SK-N-SH treated with all-trans-retinoic acid at 6 μM for 48 hours (cell line): ENCODE results near the gene CCDC187.

Source experiments
- ESRRG ChIP-seq: fragments of 250-450 bp; sonication (Bioruptor Pico); IDR thresholded peaks from 2 replicates; pipeline ENCODE4 v1.6.1; 2021; ENCODE audit warnings: mild to moderate bottlenecking
- PATZ1 ChIP-seq: fragments of 250-450 bp; sonication (Bioruptor Pico); IDR thresholded peaks from 2 replicates; pipeline ENCODE4 v1.8.0; 2020; ENCODE audit warnings: mild to moderate bottlenecking, moderate library complexity, borderline replicate concordance
- TOX ChIP-seq: fragments of 250-450 bp; sonication (Bioruptor Pico); IDR thresholded peaks from 2 replicates; pipeline ENCODE4 v1.8.0; 2021; ENCODE audit warnings: mild to moderate bottlenecking, moderate library complexity, borderline replicate concordance
- TSHZ2 ChIP-seq: fragments of 250-450 bp; sonication (Bioruptor Pico); IDR thresholded peaks from 2 replicates; pipeline ENCODE4 v1.5.0; 2020; ENCODE audit warnings: mild to moderate bottlenecking, moderate library complexity
- ZFP3 ChIP-seq: fragments of 250-450 bp; sonication (Bioruptor Pico); IDR thresholded peaks from 2 replicates; pipeline ENCODE4 v1.5.0; 2020; ENCODE audit warnings: mild to moderate bottlenecking, moderate library complexity
- ZFP30 ChIP-seq: fragments of 450-650 bp; formaldehyde crosslinking; IDR thresholded peaks from 2 replicates; pipeline ENCODE4 v1.5.0; 2022; ENCODE audit warnings: mild to moderate bottlenecking, moderate library complexity

- TF ChIP-seq ZFP30 (CRISPR knock-in tag) (no peak), TOX (no peak), ESRRG (no peak), ZFP3 (CRISPR knock-in tag) (no peak), TSHZ2 (CRISPR knock-in tag) (no peak), PATZ1 (CRISPR knock-in tag) (no peak)
These were observed 39.2 kb downstream of the CCDC187 start for GRCh38 chr9:136264441-136265405.
